Fibroblast of mammary gland (primary cell): ENCODE data around the gene DOK6.

Experiments
- DNase-seq: peaks from one replicate; pipeline ENCODE4 v3.0.0-alpha.2; 2010; ENCODE audit warnings: low read depth
- H3K4me3 ChIP-seq: 2 replicates; pipeline ENCODE4 v1.5.1; 2011; ENCODE audit warnings: low read depth, mild to moderate bottlenecking, low read length, moderate library complexity; ENCODE audit not compliant: control insufficient read depth
- TF ChIP-seq, protein P1 (sequence below): conservative IDR thresholded peaks from 2 replicates; pipeline ENCODE4 v1.5.1; 2011; ENCODE audit warnings: low read depth, low read length, inconsistent platforms; ENCODE audit not compliant: control insufficient read depth, insufficient read depth

Gene DOK6

GRCh38 chr18:69790649-69791048 is 390.0 kb downstream of the DOK6 start:
- DNase-seq = no peak
- no peak overlapping the region for H3K4me3 ChIP-seq
- TF ChIP-seq, protein P1, sequence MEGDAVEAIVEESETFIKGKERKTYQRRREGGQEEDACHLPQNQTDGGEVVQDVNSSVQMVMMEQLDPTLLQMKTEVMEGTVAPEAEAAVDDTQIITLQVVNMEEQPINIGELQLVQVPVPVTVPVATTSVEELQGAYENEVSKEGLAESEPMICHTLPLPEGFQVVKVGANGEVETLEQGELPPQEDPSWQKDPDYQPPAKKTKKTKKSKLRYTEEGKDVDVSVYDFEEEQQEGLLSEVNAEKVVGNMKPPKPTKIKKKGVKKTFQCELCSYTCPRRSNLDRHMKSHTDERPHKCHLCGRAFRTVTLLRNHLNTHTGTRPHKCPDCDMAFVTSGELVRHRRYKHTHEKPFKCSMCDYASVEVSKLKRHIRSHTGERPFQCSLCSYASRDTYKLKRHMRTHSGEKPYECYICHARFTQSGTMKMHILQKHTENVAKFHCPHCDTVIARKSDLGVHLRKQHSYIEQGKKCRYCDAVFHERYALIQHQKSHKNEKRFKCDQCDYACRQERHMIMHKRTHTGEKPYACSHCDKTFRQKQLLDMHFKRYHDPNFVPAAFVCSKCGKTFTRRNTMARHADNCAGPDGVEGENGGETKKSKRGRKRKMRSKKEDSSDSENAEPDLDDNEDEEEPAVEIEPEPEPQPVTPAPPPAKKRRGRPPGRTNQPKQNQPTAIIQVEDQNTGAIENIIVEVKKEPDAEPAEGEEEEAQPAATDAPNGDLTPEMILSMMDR = no peak

DNA sequence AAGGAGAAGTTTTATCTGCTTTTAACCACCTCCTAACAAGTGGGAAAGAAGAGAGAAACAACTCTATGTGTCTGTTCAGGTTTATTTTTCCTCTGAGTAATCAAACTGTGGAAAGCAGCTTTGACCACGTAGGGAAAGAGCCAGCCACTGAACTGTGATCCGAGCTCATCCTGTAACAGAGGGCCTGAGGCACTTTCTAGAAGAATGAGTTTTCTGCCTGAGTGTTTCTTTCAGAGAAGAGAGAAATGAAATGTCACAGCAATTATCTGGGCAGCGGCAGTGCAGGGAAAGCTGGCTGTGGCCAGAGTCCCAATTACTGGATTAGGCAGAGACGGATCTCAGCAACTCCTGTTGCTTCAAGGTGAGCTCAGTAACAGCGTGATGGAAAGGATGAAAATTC is 395.1 kb downstream of the DOK6 start:
- TF ChIP-seq, protein P1 = no peak
- DNase-seq = no peak
- H3K4me3 ChIP-seq = no peak overlapping the region

GRCh38 chr18:69804776-69805501 is 404.3 kb downstream of the DOK6 start:
- H3K4me3 ChIP-seq = no peak overlapping the region
- TF ChIP-seq, protein P1 = no peak
- no peak for DNase-seq

GRCh38 chr18:69808399-69808798 is 407.7 kb downstream of the DOK6 start:
- H3K4me3 ChIP-seq = no peak overlapping the region
- TF ChIP-seq, protein P1 = no peak
- no peak for DNase-seq

GRCh38 chr18:69813559-69813958 is 412.9 kb downstream of the DOK6 start:
- H3K4me3 ChIP-seq = no peak overlapping the region
- DNase-seq = no peak
- TF ChIP-seq, protein P1 = no peak

DNA sequence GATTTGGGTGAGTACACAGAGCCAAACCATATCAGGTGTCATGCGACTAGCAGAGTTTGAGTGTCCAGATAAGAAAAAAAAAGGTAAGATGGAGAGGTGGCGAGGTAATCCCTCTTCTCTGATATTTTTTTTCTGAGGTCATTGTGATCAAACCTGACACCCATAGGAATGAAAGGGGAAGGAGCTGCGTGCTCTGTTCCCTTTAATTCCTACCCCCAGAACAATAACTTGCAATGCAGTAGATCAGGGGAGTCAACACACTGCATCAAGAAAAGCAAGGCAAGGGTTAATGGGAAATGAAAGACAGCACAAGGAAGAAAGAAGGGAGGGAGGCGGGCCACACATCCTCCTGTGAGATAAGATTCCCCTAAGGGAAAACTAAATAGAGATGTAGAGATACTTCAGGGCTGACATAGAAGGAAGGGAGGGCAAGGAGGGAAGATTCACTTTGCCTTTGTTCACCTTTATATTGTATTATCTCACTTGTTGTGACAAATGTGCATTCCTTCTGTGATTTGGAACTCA is 414.2 kb downstream of the DOK6 start:
- no peak for DNase-seq
- H3K4me3 ChIP-seq = no peak overlapping the region
- TF ChIP-seq, protein P1 = no peak

DNA sequence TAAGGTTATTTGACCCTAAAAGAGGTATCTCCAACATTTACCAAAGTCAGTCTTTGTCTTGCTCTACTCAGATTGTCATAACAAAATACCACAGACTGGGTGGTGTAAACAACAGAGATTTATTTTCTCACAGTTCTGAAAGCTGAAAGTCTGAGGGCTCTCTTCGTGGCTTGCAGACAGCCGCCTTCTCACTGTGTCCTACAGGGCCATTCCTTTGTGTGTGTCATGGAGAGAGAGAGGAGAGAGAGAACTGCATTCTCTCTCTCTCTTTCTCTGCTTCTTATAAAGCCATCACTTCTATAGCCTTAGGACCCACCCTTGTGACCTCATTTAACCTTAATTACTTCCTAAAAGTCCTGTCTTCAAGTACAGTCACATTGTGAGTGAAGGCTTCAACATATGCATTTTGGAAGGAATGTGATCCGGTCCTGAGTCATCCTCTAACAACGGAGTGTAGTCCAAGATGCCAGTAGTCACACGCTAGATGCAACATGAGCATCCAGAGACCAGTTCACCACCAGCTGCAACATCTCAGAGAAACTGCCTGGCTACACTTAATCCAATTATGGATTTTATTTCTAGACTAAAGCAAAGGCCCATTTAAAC is 416.8 kb downstream of the DOK6 start:
- TF ChIP-seq, protein P1 = no peak
- DNase-seq = peak; percentile 80
- no peak overlapping the region for H3K4me3 ChIP-seq
